ENCODE results near the gene TEDC1.

GRCh38 chr14:105492031-105492970 lies 1.3 kb downstream of the TEDC1 start:
- TF ChIP-seq CTCF (conservative IDR thresholded peaks at IDR 0.05 in 1 of 2, IDR thresholded peaks at IDR 0.05 in 1 of 2; ENCODE audit: extremely low read depth in 1 of 2, insufficient read depth in 1 of 2, low read depth in 1 of 2, low read length in 2 of 2) (no peak), EZH2 (IDR thresholded peaks at IDR 0.05; ENCODE audit: borderline replicate concordance, low read length) (no peak)

All from mammary epithelial cell (primary cell).